Adrenal gland (tissue), 12 donors: ENCODE data around the gene KCNK18. TPM values are rescaled to one million over a fixed set of nuclear protein-coding genes. Genes with fewer than 3 reads are reported as not detected.

Experiments used
- DNase-seq, 7 donors: peaks; one replicate each; pipeline ENCODE4 v3.0.0-alpha.2; 2019 to 2020
- H3K27ac ChIP-seq, 5 donors: fragments of 200-600 bp; sonication (generic) in 4 of 5; 1 replicate in 3 of 5; 2 replicates in 2 of 5; pipeline versions ENCODE4 v1.5.1 to v1.8.0; 2016 to 2020; ENCODE audit warnings: mild to moderate bottlenecking in 1 of 5
- H3K27me3 ChIP-seq: fragments of 200-600 bp; 2 replicates; pipeline ENCODE4 v1.8.0; 2021
- H3K36me3 ChIP-seq, 2 donors: fragments of 200-600 bp; replicated peaks in 1 of 2; 1 replicate in 1 of 2; 2 replicates in 1 of 2; pipeline versions ENCODE4 v1.5.1 to v1.8.0; 2018 to 2022
- H3K4me1 ChIP-seq, 2 donors: fragments of 200-600 bp; replicated peaks in 1 of 2; 1 replicate in 1 of 2; 2 replicates in 1 of 2; pipeline versions ENCODE4 v1.5.1 to v1.8.0; 2018 to 2021
- H3K4me3 ChIP-seq, 4 donors: fragments of 200-600 bp; sonication (generic) in 3 of 4; one replicate each; pipeline ENCODE4 v1.5.1; 2016 to 2018
- H3K9me3 ChIP-seq, 3 donors: fragments of 200-600 bp; sonication (generic) in 1 of 3; replicated peaks in 1 of 3; 1 replicate in 2 of 3; 2 replicates in 1 of 3; pipeline versions ENCODE4 v1.5.1 to v1.8.0; 2016 to 2021
- CTCF ChIP-seq, 6 experiments: fragments of 450-650 bp in 4 of 6; fragments of 200-600 bp in 2 of 6; sonication (generic) in 1 of 6; IDR thresholded peaks; 1 replicate in 5 of 6; 2 replicates in 1 of 6; pipeline versions ENCODE4 v1.5.1 to v1.8.0; 2016 to 2021; ENCODE audit warnings: antibody characterized with exemption in 6 of 6, mild to moderate bottlenecking in 2 of 6, moderate library complexity in 1 of 6
- POLR2A ChIP-seq, 2 donors: fragments of 450-650 bp; IDR thresholded peaks; one replicate each; pipeline ENCODE4 v1.6.1; 2017; ENCODE audit warnings: antibody characterized with exemption in 2 of 2, mild to moderate bottlenecking in 2 of 2, moderate library complexity in 1 of 2
- WGBS, 4 donors: extraction: QIAGEN DNeasy Blood & Tissue Kit in 2 of 4; methylation state at CpG; one replicate each; pipeline versions ENCODE4 v1.1.5 to v1.1.7; 2013 to 2017; 5-methylcytosine and 5-hydroxymethylcytosine counted together
- intact Hi-C, 2 donors: fragments of 100-400 bp; cut with DNase I; formaldehyde crosslinking; loops; one replicate each; pipeline versions ENCODE4 v1.14.1 to v1.15.0; 2022 to 2023
- polyA plus RNA-seq, 3 donors: library from polyadenylated mRNA; stranded (reverse); fragments of 200-250 nt in 2 of 3; fragments of 350-450 nt in 1 of 3; fragmentation: Illumina TruSeq in 1 of 3; extraction: RNeasy Lipid Tissue Mini Kit (QIAGEN cat#74804) in 1 of 3; gene quantifications; one replicate each; pipeline ENCODE4 v1.2.3, GENCODE V29; 2013 to 2014
- total RNA-seq, 9 donors: library from RNA; depleted of rRNA in 4 of 9; stranded (reverse); fragments of >200 nt in 4 of 9; fragments of 120-200 nt in 1 of 9; fragmentation: NEBNext Ultra II Directional in 1 of 9; extraction: Animal tissue kit (Norgen Biotek cat#: 25700) in 1 of 9; gene quantifications; one replicate each; pipeline versions ENCODE4 v1.1.0 to v1.2.4, GENCODE V29; 2013 to 2023
- donor health status: healthy with polysubstance abuse.
- donor health status: Bipolar disorder and iron deficiency.
- donor health status: DM: yes; HTN: yes; CAD: no.
- donor health status: DM: no; HTN: no; CAD: no.
- donor health status: DM: no; HTN: no; CAD: no.
- donor health status: DM: yes; HTN: yes; CAD: no.

Gene KCNK18
- total and polyA plus RNA-seq, 12 donors = not detected

- Histone ChIP-seq H3K4me3 (no peak overlapping the region), H3K27ac (no peak overlapping the region), H3K36me3 (no peaks in the 10 kb centered on the region), H3K9me3 (no peaks in the 10 kb centered on the region), H3K27me3 (no peaks in the 10 kb centered on the region), H3K4me1 (no peaks in the 10 kb centered on the region)
- WGBS, 4 donors = 89 to 95% (median 91%) methylated on average over 5 of the region's 5 CpGs
- no peak for DNase-seq
- intact Hi-C loops = no loop called here
- no peak for TF ChIP-seq POLR2A (IDR thresholded peaks at IDR 0.05)
- no peak for TF ChIP-seq CTCF (IDR thresholded peaks at IDR 0.05)
These were observed 25.3 kb downstream of the KCNK18 start for GRCh38 chr10:117222552-117222951.

GRCh38 chr10:117222976-117223692, 25.8 kb downstream of the KCNK18 start:
- intact Hi-C loops = no loop called here
- H3K4me1 ChIP-seq = no peaks in the 10 kb centered on the region
- H3K27me3 ChIP-seq = no peaks in the 10 kb centered on the region
- 76 to 90% (median 85%) methylated on average over 3 to 4 of the region's 4 CpGs for WGBS, 4 donors
- no peak overlapping the region for H3K27ac ChIP-seq
- TF ChIP-seq POLR2A (IDR thresholded peaks at IDR 0.05) = no peak
- no peak for TF ChIP-seq CTCF (IDR thresholded peaks at IDR 0.05)
- no peak overlapping the region for H3K4me3 ChIP-seq
- no peaks in the 10 kb centered on the region for H3K9me3 ChIP-seq
- no peaks in the 10 kb centered on the region for H3K36me3 ChIP-seq
- DNase-seq = no peak

- Histone ChIP-seq H3K4me3 (no peak overlapping the region), H3K27me3 (no peaks in the 10 kb centered on the region), H3K4me1 (no peaks in the 10 kb centered on the region), H3K27ac (no peak overlapping the region), H3K9me3 (no peaks in the 10 kb centered on the region), H3K36me3 (no peaks in the 10 kb centered on the region)
- WGBS, 4 donors = 80 to 85% (median 82%) methylated on average over 7 of the region's 7 CpGs
- TF ChIP-seq POLR2A (IDR thresholded peaks at IDR 0.05) (no peak), CTCF (IDR thresholded peaks at IDR 0.05) (no peak)
- DNase-seq = no peak
- intact Hi-C loops = no loop called here
These were observed 26.6 kb downstream of the KCNK18 start for GRCh38 chr10:117223693-117224430.

- Histone ChIP-seq H3K27me3 (no peaks in the 10 kb centered on the region), H3K27ac (no peak overlapping the region), H3K4me3 (no peak overlapping the region), H3K9me3 (no peaks in the 10 kb centered on the region), H3K36me3 (no peaks in the 10 kb centered on the region), H3K4me1 (no peaks in the 10 kb centered on the region)
- 75 to 90% (median 78%) methylated on average over 1 to 3 of the region's 3 CpGs for WGBS, 4 donors
- intact Hi-C loops = no loop called here
- DNase-seq = no peak
- no peak for TF ChIP-seq CTCF (IDR thresholded peaks at IDR 0.05)
- TF ChIP-seq POLR2A (IDR thresholded peaks at IDR 0.05) = no peak
These were observed 27.6 kb downstream of the KCNK18 start for GRCh38 chr10:117224881-117225280.
